Right ventricle myocardium superior (tissue), 1 donor: Measurements from ENCODE around the gene PDZD4. TPM values are rescaled to one million over a fixed set of nuclear protein-coding genes. Genes with fewer than 3 reads are reported as not detected.

Source experiments
- ATAC-seq: fragments of 200-7000 bp; cut with Tn5 transposase; one replicate; pipeline ENCODE4 v1.9.1; 2020; ENCODE audit warnings: mild to moderate bottlenecking; ENCODE audit not compliant: poor library complexity
- DNase-seq: peaks from one replicate; pipeline ENCODE4 v3.0.0-alpha.2; 2020
- intact Hi-C: fragments of 100-400 bp; cut with DNase I; formaldehyde crosslinking; loops from one replicate; pipeline ENCODE4 v1.11.2; 2022
- total RNA-seq: library from RNA; stranded (reverse); fragmentation: NEBNext Ultra II Directional; extraction: Animal tissue kit (Norgen Biotek cat#: 25700); gene quantifications from one replicate; pipeline ENCODE4 v1.2.1, GENCODE V29; 2021
- donor health status: DM: no; HTN: yes; CAD: no; lungs with severe emphysema.

PDZD4 gene
- total RNA-seq, 1 donor from 2014 or later: 2.6 TPM

DNA sequence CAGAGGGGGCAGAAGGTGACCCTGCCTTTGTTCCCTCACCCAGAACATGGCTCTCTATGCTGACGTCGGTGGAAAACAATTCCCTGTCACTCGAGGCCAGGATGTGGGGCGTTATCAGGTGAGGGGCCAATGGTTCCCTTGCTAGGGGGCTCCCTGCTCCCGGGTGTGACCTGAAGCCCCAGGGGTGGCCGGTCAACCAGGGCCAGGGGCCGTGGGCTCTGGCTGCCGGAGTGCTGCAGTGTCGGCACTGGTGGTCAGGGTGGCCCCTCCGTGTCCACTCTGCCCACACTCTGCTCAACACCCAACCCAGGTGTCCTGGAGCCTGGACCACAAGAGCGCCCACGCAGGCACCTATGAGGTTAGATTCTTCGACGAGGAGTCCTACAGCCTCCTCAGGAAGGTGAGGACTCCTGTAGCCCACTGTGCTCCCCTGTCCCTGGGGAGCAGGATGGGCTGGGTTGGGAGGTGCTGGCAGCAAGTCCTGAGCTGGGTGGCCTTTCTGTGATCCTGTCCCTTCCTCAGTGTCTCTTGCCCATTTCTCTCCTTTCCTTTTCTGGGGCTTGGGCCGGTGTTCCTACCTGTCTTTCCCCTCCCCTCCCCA lies 32.8 kb downstream of the PDZD4 start:
- DNase-seq: no peak
- intact Hi-C loops: loop anchor here (10.0 kb wide), 1 partner anchor 147 kb away; the partner anchor contains the start of gene RENBP
- ATAC-seq: no peak

DNA sequence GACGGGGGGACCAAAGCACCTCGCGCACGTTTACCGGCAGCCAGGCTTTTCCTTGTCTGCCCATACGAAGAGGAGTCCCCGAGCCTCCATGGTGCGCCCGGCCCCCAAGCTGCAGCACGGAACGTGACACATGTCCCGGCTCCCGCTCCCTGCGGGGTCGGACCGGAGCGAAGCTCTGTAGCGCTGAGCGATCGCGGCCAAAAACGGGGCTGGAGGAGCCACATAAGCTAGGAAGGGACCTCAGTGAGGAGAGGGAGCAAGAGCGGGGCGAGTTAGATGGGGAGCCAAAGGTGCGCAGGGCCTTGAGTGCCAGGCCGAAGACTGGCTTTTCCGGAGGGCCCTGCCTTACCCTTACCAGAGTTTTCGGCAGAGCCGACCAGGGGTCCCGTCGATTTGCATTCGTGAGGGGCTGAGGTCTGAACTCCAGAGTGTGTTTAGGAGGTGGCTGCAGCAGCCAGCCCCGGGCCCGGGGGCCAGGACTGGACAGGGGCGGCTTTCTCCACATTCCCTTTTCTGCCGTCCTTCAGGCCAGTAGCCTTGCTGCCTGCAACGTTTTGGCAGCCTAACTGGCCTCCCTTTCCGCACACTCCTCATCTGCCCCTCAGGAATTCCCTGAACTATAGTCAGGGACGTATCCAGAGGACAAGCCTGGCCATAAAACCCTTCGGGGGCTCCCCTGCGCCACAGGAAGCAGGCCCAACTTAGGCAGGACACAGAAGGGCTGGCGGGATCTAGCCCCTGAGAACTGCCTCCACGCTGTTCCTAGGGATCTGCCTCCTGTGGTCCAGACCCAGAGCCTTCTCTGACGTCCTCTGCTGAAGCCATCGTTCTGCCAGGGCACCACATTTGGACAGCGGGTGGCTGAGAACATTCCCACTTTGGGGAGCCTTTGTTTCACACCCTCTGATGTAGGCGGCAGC lies 35.2 kb downstream of the PDZD4 start:
- ATAC-seq (no peak), DNase-seq (no peak)
- intact Hi-C loops: loop anchor here (10.0 kb wide), 1 partner anchor 150 kb away; the partner anchor contains the start of gene RENBP

DNA sequence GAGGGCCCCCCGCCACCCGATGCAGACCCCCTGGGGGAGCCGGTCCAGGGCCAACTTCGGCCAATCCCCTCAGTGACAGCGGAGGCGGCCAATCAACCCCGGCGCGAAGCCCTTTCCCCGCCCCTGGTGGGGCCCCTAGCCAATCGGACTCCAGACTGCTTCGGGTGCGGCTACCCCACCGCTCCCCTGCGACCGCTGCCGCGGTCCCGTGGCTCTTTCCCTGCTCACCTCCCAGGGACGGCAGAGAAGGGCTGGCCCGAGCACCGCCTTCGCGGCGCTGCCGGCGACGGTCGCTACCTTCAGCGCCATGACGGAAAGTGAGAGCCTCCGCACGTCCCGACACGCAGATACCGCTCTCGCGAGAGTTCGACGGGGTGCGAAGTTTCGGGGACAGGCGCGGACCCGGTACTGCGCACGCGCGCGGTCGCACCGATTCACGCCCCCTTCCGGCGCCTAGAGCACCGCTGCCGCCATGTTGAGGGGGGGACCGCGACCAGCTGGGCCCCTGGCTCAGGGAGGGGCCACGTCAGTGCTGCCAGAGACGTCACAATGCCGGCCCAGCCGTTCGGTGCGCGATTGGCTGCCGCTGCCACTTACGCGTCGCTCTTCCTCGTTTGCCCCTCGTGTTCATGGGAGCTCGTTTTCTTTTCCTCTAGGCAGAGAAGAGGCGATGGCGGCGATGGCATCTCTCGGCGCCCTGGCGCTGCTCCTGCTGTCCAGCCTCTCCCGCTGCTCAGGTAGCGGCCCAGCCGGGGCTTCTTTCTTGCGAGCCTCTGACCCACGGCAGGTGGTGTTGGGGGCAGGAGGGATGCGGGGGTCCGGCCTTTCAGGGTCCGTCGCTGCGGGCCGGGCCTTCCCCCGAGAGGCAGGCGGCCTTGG lies 36.1 kb downstream of the PDZD4 start, which contains the start of the genes IDH3G and SSR4:
TSS of gene IDH3G (minus strand) at position 358 of the 879 bp plus-strand sequence. CDS start at position 309, 49 bp downstream.
TSS of gene SSR4 (plus strand) at position 651 of the 879 bp plus-strand sequence. CDS start at position 671, 20 bp downstream.
- intact Hi-C loops: loop anchor here (10.0 kb wide), 1 partner anchor 151 kb away; the partner anchor contains the start of gene RENBP
- ATAC-seq: peak; percentile 96

DNA sequence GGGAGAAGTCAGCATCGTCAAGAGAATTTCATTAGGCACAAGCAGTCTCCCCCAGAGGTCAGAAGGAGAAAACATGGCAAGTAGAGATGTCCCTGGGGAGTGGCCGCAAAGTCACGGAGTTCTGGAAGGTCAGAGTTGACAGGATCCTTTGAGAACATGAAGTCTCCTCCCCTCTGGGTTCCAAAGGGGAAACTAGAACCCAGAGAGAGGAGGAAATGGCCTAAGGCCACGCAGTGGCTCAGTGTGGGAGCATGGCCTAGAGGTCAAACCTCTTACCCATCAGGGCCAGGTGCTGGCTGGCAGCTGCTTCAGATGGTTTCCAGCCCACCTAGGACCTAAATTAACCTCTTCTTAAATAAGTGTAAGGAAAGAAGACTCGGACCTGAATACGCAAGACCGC lies 37.1 kb downstream of the PDZD4 start:
- ATAC-seq (no peak), DNase-seq (no peak)
- intact Hi-C loops: loop anchor here (10.0 kb wide), 1 partner anchor 152 kb away; the partner anchor contains the start of gene RENBP

More for the DNA sequence above, 36.1 kb downstream of the PDZD4 start, which contains the start of the genes IDH3G and SSR4:
- peak; percentile 96 for DNase-seq

DNA sequence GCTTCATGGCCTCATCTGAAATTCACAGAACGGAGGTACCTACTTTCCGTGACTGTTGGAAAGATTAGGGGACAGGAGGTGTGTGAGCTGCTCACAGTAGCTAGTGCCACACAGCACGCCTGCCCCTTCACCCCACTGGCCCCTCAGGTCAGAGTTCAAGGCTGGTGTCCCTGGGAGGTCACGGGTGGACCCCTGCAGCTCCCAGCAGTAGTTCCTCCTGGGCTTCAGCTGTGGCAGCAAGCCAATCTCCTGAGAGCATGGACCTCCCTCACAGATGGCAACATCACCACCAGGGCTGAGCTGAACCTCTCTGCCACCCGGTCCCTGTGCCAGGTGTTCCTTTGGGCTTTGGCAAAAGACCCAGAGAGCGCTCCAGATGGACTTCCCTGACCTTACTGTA lies 38.0 kb downstream of the PDZD4 start:
- ATAC-seq (no peak), DNase-seq (no peak)
- intact Hi-C loops: loop anchor here (10.0 kb wide), 1 partner anchor 152 kb away; the partner anchor contains the start of gene RENBP

DNA sequence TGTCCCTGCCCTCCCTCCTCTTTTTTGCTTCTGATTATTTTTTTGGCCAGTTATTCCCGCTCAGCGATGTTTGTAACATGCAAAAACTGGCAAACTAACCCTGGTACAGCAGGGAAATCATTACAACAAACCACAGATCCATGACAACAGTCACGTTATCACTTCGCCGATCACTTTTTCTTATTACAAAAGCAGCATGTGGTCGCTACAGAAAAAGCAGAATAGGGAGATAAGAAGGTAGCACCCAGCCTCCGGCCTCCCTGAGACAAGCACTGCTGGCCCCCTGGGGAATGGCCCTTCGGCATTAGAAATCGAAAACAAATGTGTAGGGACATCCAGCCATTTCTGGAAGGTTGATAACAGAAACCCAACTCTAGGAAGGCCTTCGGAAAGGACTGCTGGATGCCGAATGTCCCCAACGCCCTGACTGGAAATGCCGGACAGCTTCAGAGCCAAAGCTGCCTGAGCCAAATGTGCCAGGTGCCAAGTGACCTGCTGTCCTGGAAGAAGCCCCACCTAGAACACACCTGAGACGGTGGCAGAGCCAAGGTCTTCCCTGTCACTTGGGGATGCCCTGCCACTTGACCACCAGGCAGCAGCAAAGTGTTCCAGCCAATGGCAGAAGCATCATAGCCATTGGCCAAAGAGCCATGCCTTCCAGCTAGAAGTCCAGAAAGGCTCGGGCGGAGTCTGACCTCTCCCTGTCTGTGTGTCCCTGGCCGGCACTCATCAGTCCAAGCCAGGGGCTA lies 39.1 kb downstream of the PDZD4 start:
- no peak for DNase-seq
- intact Hi-C loops: loop anchor here (10.0 kb wide), 1 partner anchor 154 kb away; the partner anchor contains the start of gene RENBP

DNA sequence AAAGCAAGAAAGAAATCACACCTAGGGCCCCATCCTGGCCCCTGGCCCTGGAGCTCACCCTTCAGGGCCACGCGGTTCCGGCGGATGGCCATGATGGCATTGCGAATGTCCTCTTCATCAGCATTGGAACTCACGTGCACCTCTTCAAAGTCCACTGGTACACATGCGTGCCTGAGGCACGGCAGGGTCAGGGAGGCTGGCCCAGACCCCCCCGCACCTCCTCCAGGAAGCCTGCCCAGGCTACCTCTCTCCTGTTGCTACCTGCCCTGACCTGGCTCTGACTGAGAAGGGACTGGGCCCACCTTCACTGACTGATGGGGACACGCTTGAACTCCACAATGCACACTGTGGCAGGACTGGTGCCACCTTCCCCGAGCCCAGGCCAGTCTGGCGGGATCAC lies 40.7 kb downstream of the PDZD4 start:
- DNase-seq (no peak), ATAC-seq (no peak)
- intact Hi-C loops: loop anchor here (10.0 kb wide), 1 partner anchor 155 kb away; the partner anchor contains the start of gene RENBP

More for the DNA sequence above, 39.1 kb downstream of the PDZD4 start:
- no peak for ATAC-seq

DNA sequence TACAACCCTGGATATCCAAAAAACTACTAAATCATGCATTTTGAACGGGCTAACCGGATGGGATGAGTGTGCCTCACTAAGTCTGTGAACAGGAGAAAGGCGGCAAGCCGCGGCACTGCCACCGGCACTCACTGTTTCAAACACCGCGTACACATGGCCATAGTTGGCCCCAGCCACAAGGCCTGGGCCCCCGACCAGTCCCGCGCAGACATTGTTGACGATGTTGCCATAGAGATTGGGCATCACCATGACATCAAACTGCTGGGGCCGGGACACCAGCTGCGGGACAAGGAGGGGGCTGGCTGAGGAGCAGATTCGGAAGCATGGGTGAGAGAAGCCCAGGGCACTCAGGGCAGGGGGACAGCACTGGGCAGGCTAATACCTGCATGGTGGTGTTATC lies 43.7 kb downstream of the PDZD4 start:
- DNase-seq: no peak
- ATAC-seq: no peak
- intact Hi-C loops: no loop called here

DNA sequence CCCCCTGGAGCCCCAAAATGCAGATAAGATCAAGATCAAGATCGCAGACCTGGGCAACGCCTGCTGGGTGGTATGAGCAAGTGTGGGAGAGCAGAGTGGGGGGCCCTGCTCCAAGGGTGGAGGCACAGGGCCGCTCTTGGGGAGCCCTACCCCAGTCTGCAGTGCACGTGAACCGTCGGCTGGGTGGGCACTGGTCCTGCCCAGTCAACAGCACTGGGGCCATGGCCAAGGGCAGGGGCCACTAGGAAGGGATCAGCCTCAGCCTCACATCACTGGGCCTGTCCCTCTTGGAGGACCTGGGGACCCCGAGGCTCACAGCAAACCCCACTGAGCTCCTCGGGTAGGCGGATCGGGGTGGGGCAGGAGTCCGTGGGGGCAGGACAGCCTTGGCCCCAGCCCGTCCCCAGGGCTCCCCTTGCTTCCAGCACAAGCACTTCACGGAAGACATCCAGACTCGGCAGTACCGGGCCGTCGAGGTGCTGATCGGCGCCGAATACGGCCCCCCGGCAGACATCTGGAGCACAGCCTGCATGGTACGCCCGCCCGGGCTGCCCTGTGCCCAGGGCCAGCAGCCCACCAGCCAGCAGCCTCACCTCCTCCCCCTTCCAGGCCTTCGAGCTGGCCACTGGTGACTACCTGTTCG lies 45.9 kb downstream of the PDZD4 start:
- no peak for DNase-seq
- intact Hi-C loops: no loop called here
- ATAC-seq: no peak

DNA sequence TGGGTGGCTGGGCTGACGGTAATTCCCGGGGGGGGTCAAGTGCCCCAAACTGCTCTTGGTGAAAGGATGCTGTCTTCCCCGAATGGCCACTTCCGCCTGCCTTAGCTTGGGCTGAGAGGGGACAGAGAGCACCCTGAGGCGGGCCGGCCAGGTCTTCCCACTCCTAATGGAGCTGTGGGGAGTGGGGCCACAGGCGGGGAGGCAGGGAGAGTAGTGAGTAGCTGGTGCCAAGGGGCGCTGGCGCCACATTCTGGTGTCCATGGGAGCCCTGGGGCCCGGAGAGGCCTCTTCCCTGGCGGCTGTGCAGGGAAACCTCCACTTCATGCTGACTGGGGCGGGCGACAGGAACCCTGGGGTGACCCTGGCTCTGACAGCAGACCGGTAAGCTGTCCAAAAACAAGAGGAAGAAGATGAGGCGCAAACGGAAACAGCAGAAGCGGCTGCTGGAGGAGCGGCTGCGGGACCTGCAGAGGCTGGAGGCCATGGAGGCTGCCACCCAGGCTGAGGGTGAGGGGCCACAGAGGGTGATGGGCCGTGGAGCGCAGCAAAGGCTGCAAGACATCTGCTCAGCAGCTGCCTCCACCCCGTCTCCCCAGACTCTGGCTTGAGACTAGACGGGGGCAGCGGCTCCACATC lies 46.8 kb downstream of the PDZD4 start:
- ATAC-seq: no peak
- no peak for DNase-seq
- intact Hi-C loops: no loop called here

DNA sequence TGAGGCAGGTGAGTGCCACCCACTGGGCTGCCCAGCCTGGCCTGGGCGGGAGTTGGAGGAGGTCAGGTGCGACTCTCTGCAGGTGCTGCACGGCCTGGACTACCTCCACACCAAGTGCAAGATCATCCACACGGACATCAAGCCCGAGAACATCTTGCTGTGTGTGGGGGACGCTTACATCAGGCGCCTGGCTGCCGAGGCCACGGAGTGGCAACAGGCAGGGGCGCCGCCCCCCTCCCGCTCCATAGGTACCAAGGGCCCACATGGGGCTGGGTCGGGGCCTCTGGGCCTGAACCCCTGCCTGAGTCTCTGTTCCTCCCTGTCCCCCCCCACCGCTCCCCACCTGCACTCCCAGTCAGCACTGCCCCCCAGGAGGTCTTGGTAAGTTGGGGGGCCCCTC lies 47.5 kb downstream of the PDZD4 start:
- intact Hi-C loops: no loop called here
- DNase-seq: no peak
- ATAC-seq: no peak

DNA sequence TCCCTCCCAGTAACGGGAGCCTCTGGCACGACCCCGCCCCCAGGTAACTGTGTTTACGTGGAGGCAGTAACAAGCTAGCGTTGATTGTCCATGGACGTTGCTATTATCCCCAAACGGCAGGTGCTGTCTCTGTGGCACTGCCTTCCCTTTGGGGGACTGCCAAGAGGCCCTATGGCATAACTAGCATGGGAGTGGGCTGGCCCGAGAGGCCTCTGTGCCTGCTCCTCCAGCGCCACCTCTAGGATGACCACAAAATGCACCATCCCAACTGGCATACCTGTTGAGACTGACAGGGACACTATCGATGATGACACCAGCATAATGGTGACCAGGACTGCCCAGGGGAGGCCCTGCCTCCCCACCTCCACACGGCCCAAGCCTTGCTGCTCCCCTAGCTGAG lies 48.0 kb downstream of the PDZD4 start:
- DNase-seq (no peak), ATAC-seq (no peak)
- intact Hi-C loops: no loop called here

DNA sequence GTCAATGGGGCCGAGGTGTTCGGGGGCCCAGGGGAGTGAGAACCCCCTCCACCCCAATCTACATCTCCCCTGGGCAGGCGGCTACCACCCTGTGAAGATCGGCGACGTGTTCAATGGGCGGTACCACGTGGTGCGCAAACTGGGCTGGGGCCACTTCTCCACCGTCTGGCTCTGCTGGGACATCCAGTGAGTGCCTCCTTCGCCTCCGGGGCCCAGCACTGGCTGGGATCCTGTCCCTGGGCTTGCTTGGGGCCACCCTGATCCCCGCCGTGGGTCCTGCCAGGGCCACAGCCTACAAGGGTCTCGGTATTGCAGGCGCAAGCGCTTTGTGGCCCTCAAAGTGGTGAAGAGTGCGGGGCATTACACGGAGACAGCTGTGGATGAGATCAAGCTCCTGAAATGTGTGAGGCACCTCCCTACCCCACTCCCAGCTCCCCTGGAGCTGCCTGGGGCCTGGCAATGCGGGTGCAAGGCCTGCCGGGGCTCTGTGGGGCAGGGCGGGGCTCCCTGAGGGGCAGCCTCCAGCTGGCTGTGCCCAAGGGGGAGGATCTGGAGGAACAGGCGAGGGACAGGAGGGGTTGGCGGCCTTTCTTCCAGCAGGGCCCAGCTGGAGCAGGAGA lies 48.8 kb downstream of the PDZD4 start:
- intact Hi-C loops: no loop called here
- DNase-seq: peak; percentile 45
- peak; percentile 79 for ATAC-seq

DNA sequence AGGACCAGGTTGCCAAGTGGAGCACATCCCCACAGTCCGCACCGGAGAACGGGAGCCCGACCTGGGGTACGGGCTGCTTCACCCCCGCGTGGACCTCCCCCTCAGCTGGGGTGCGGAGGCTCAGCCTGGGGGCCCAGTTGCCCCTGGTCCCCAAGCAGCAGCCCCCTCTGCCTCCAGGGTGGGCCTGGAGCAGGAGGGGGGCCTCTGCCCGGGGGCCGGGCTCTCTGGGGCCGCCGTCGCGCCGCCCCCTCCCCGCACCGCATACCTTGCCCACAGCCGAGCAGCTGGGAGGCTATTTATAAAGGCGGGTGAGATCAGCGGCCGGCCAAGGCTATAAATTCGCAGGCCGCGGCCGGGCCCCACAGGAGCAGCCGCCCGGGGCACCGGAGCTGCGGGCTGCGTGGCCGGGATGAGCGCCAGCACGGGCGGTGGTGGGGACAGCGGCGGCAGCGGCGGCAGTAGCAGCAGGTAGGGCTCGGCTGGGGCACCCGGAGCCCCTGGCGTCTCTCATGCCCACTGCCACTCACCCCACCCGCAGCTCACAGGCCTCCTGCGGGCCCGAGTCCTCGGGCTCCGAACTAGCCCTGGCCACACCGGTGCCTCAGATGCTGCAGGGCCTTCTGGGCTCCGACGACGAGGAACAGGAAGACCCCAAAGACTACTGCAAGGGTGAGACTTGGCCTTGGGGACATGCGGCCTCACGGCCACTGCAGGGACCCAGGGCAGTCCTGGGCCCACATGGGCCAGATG lies 49.5 kb downstream of the PDZD4 start, which contains the start of gene SRPK3:
TSS of gene SRPK3 (plus strand) at position 364 of the 750 bp plus-strand sequence. CDS start at position 410, 46 bp downstream.
- intact Hi-C loops: no loop called here
- ATAC-seq (peak; percentile 86), DNase-seq (peak; percentile 53)

DNA sequence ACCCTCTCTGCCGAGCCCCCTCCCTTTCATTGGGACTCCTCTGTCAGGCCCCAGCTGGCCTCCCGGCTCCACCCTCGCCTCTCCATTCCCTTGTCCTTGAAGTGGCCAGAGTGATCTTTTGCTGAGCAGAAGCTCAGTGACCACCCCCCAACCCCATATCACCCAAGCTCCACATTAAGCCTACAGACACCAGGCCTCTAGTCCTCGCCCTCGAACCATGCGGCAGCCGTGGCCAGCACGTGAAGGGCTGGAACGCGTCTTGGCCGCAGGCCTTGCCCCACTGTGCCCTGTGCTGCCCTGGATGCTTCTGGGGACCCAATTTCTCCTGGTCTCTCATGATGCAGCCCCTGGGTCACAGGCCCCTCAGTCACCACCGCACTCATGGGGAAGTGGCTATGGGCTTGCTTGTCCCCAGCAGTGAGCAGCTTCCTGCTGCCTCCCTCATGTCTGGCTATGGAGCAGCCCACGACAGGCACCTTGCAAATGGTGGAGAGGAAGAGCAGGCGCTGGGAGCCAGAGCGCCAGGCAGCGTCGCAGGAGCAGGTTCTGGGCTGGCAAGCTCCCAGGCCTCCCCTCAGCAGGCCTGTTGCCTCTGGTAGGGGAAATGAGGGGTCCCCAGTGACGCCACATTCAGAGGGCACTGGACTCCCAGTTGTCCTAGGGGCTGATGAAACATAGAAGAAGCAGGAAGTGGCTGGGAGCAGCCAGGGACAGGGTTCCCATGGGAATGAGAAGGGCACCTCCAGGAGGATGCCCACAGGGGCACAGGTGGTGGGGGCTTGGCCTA lies 50.3 kb downstream of the PDZD4 start:
- intact Hi-C loops: no loop called here
- DNase-seq: no peak
- ATAC-seq: peak; percentile 3
